ENCODE results near the gene ENAH. TPM values are rescaled to one million over a fixed set of nuclear protein-coding genes. Genes with fewer than 3 reads are reported as not detected.

Gene ENAH
- polyA plus RNA-seq, 1 of the 3 experiments (the other 2 are of a cell fraction), result 48.9 TPM

DNA sequence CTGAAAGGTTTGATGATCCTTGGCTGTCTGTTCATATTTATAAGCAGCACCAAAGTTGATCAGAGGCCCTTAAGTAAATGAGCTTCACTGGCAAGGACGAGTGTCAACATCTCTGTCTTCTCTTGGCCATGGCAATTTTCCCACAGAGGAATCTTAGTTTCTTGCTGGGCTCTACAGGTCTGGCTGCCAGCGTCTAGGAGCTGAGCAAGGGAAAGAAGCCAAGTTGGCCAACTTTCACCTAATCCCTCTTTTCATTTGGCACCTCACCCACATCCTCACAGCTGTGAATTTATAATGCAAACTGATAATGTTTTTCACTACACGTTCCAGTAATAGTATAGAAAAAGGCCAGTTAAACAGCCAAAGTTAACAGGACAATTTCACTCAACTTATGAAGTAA lies 126.0 kb downstream of the ENAH start:
- no peak overlapping the region for H3K9ac ChIP-seq
- H3K9me3 ChIP-seq, result no peaks in the 10 kb centered on the region
- no peak overlapping the region for H3K27ac ChIP-seq (ENCODE audit: low read depth in 2 of 2, low read length in 1 of 2)
- peaks cover 70 to 79% of the 10 kb centered on the region in 2 experiments for H3K36me3 ChIP-seq (replicated peaks in 1 of 2; ENCODE audit: control insufficient read depth in 1 of 2, insufficient read depth in 2 of 2, low read length in 1 of 2)
- peaks cover 10% of the 10 kb centered on the region; the same call in 1 of the 2 replicates for H4K20me1 ChIP-seq (ENCODE audit: insufficient read depth)
- no peaks in the 10 kb centered on the region for H3K27me3 ChIP-seq (ENCODE audit: insufficient read depth)
- H3K79me2 ChIP-seq (ENCODE audit: insufficient read depth), result peaks cover 95% of the 10 kb centered on the region
- peaks cover 2 to 4% of the 10 kb centered on the region in 2 experiments; a peak in 2 of 4 replicates for H3K4me1 ChIP-seq (ENCODE audit: control insufficient read depth in 1 of 2, insufficient read depth in 2 of 2, low read depth in 1 of 2, low read length in 1 of 2)
- DNase-seq, result no peak
- ChIA-PET POLR2A (no interaction called here), CTCF (interaction anchor here (1.5 kb wide), 1 partner anchor 52 kb away, joined by 4 read pairs; no protein-coding TSS in a partner anchor)
- H3K4me3 ChIP-seq (ENCODE audit: low read depth in 2 of 2, low read length in 1 of 2), result no peak overlapping the region
- TF ChIP-seq GABPA (IDR thresholded peaks at IDR 0.05; ENCODE audit: low read depth) (no peak), MXI1 (IDR thresholded peaks at IDR 0.05; ENCODE audit: low read depth, low read length) (no peak), ELF1 (IDR thresholded peaks at IDR 0.05) (no peak), YY1 (IDR thresholded peaks at IDR 0.05; ENCODE audit: low read depth) (no peak), FOXM1 (IDR thresholded peaks at IDR 0.05; ENCODE audit: low read depth) (no peak), RCOR1 (IDR thresholded peaks at IDR 0.05; ENCODE audit: low read length) (no peak), RAD21 (IDR thresholded peaks at IDR 0.05; ENCODE audit: low read length) (no peak), TCF12 (IDR thresholded peaks at IDR 0.05) (no peak), SIN3A (IDR thresholded peaks at IDR 0.05; ENCODE audit: borderline replicate concordance, low read depth, low read length) (no peak), NFIC (IDR thresholded peaks at IDR 0.05; ENCODE audit: borderline replicate concordance) (no peak), SMC3 (IDR thresholded peaks at IDR 0.05; ENCODE audit: low read depth, low read length) (no peak)
- TF ChIP-seq, protein P1, sequence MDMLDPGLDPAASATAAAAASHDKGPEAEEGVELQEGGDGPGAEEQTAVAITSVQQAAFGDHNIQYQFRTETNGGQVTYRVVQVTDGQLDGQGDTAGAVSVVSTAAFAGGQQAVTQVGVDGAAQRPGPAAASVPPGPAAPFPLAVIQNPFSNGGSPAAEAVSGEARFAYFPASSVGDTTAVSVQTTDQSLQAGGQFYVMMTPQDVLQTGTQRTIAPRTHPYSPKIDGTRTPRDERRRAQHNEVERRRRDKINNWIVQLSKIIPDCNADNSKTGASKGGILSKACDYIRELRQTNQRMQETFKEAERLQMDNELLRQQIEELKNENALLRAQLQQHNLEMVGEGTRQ (IDR thresholded peaks at IDR 0.05; ENCODE audit: borderline replicate concordance, low read depth, low read length), result no peak
- TF ChIP-seq, protein P2, sequence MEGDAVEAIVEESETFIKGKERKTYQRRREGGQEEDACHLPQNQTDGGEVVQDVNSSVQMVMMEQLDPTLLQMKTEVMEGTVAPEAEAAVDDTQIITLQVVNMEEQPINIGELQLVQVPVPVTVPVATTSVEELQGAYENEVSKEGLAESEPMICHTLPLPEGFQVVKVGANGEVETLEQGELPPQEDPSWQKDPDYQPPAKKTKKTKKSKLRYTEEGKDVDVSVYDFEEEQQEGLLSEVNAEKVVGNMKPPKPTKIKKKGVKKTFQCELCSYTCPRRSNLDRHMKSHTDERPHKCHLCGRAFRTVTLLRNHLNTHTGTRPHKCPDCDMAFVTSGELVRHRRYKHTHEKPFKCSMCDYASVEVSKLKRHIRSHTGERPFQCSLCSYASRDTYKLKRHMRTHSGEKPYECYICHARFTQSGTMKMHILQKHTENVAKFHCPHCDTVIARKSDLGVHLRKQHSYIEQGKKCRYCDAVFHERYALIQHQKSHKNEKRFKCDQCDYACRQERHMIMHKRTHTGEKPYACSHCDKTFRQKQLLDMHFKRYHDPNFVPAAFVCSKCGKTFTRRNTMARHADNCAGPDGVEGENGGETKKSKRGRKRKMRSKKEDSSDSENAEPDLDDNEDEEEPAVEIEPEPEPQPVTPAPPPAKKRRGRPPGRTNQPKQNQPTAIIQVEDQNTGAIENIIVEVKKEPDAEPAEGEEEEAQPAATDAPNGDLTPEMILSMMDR (IDR thresholded peaks at IDR 0.05), result no peak
- TF ChIP-seq, protein P3, sequence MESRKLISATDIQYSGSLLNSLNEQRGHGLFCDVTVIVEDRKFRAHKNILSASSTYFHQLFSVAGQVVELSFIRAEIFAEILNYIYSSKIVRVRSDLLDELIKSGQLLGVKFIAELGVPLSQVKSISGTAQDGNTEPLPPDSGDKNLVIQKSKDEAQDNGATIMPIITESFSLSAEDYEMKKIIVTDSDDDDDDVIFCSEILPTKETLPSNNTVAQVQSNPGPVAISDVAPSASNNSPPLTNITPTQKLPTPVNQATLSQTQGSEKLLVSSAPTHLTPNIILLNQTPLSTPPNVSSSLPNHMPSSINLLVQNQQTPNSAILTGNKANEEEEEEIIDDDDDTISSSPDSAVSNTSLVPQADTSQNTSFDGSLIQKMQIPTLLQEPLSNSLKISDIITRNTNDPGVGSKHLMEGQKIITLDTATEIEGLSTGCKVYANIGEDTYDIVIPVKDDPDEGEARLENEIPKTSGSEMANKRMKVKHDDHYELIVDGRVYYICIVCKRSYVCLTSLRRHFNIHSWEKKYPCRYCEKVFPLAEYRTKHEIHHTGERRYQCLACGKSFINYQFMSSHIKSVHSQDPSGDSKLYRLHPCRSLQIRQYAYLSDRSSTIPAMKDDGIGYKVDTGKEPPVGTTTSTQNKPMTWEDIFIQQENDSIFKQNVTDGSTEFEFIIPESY (IDR thresholded peaks at IDR 0.05; ENCODE audit: borderline replicate concordance, low read depth), result no peak
- TF ChIP-seq, protein P4, sequence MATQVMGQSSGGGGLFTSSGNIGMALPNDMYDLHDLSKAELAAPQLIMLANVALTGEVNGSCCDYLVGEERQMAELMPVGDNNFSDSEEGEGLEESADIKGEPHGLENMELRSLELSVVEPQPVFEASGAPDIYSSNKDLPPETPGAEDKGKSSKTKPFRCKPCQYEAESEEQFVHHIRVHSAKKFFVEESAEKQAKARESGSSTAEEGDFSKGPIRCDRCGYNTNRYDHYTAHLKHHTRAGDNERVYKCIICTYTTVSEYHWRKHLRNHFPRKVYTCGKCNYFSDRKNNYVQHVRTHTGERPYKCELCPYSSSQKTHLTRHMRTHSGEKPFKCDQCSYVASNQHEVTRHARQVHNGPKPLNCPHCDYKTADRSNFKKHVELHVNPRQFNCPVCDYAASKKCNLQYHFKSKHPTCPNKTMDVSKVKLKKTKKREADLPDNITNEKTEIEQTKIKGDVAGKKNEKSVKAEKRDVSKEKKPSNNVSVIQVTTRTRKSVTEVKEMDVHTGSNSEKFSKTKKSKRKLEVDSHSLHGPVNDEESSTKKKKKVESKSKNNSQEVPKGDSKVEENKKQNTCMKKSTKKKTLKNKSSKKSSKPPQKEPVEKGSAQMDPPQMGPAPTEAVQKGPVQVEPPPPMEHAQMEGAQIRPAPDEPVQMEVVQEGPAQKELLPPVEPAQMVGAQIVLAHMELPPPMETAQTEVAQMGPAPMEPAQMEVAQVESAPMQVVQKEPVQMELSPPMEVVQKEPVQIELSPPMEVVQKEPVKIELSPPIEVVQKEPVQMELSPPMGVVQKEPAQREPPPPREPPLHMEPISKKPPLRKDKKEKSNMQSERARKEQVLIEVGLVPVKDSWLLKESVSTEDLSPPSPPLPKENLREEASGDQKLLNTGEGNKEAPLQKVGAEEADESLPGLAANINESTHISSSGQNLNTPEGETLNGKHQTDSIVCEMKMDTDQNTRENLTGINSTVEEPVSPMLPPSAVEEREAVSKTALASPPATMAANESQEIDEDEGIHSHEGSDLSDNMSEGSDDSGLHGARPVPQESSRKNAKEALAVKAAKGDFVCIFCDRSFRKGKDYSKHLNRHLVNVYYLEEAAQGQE (IDR thresholded peaks at IDR 0.05; ENCODE audit: low read depth, low read length), result no peak
- 72% methylated on average over 3 of the region's 3 CpGs for WGBS (ENCODE audit: low lambda C conversion rate)
- no peak overlapping the region for H3K4me2 ChIP-seq
- H2AFZ ChIP-seq (ENCODE audit: low read depth), result no peak overlapping the region
- peaks cover 19% of the 10 kb centered on the region for H3F3A ChIP-seq (replicated peaks; ENCODE audit: insufficient read depth)
- H3K9me2 ChIP-seq, result no peaks in the 10 kb centered on the region
